PC-9 (cell line): ENCODE data around the gene MALAT1. TPM values are rescaled to one million over a fixed set of nuclear protein-coding genes. Genes with fewer than 3 reads are reported as not detected.
A peak's percentile ranks its signal among the peaks of the same experiment; 100 is the strongest.

Experiments
- BruUV-seq: library from RNA; stranded (reverse); fragments of 400-500 nt; replicated peaks from 2 replicates; lab custom pipeline; 2021; lab: Mats Ljungman, UMichigan
- CTCF ChIA-PET: fragments of 300-600 bp; sonication (Branson Sonifier 250); formaldehyde crosslinking; loops from one replicate; lab custom pipeline; 2022; ENCODE audit warnings: antibody characterized with exemption; lab: Charles Lee
- POLR2A ChIA-PET: fragments of 300-600 bp; sonication (Branson Sonifier 250); formaldehyde crosslinking; loops from one replicate; lab custom pipeline; 2022; ENCODE audit warnings: antibody characterized with exemption; ENCODE audit not compliant: unreplicated experiment; lab: Charles Lee
- DNase-seq, 2 experiments: peaks; one replicate each; pipeline versions ENCODE4 v3.0.0 to v3.0.0-alpha.2; 2015 to 2022; ENCODE audit warnings: mixed read lengths in 1 of 2
- H2AFZ ChIP-seq: fragments of 200-600 bp; sonication (generic); 2 replicates; pipeline ENCODE4 v1.8.1; 2017; ENCODE audit warnings: antibody characterized with exemption
- H3F3A ChIP-seq: fragments of 200-600 bp; sonication (generic); 2 replicates; pipeline ENCODE4 v1.8.1; 2017; ENCODE audit warnings: antibody characterized with exemption, mild to moderate bottlenecking, low read depth; ENCODE audit not compliant: insufficient read depth
- H3K27ac ChIP-seq: fragments of 200-600 bp; sonication (generic); 2 replicates; pipeline ENCODE4 v1.6.1; 2016; ENCODE audit warnings: mixed run types
- H3K27me3 ChIP-seq: fragments of 200-600 bp; sonication (generic); 2 replicates; pipeline ENCODE4 v1.6.1; 2016; ENCODE audit warnings: low read depth, mixed run types; ENCODE audit not compliant: insufficient read depth
- H3K36me3 ChIP-seq: fragments of 200-600 bp; sonication (generic); 2 replicates; pipeline ENCODE4 v1.6.1; 2016; ENCODE audit warnings: low read depth, mixed run types
- H3K4me1 ChIP-seq: fragments of 200-600 bp; sonication (generic); replicated peaks from 2 replicates; pipeline ENCODE4 v1.6.1; 2016; ENCODE audit warnings: mixed run types; ENCODE audit not compliant: insufficient read depth
- H3K4me2 ChIP-seq: fragments of 200-600 bp; sonication (generic); 2 replicates; pipeline ENCODE4 v1.6.1; 2017; ENCODE audit warnings: mixed run types
- H3K4me3 ChIP-seq: fragments of 200-600 bp; sonication (generic); 2 replicates; pipeline ENCODE4 v1.6.1; 2016; ENCODE audit warnings: mixed run types
- H3K79me2 ChIP-seq: fragments of 200-600 bp; sonication (generic); 2 replicates; pipeline ENCODE4 v1.6.1; 2017; ENCODE audit warnings: low read depth, mixed run types
- H3K9me2 ChIP-seq: fragments of 200-600 bp; sonication (generic); 2 replicates; pipeline ENCODE4 v1.8.1; 2017; ENCODE audit warnings: mild to moderate bottlenecking; ENCODE audit not compliant: insufficient read depth
- H3K9me3 ChIP-seq: fragments of 200-600 bp; sonication (generic); 2 replicates; pipeline ENCODE4 v1.8.1; 2016; ENCODE audit warnings: low read depth; ENCODE audit not compliant: insufficient read depth
- H4K20me1 ChIP-seq: fragments of 200-600 bp; sonication (generic); 2 replicates; pipeline ENCODE4 v1.8.1; 2017; ENCODE audit not compliant: insufficient read depth
- EZH2 ChIP-seq: fragments of 200-600 bp; sonication (generic); IDR thresholded peaks from 2 replicates; pipeline ENCODE4 v1.8.0; 2017; ENCODE audit warnings: antibody characterized with exemption, low read depth
- intact Hi-C: fragments of 100-400 bp; cut with micrococcal nuclease; formaldehyde crosslinking; loops from one replicate; pipeline ENCODE4 v1.10.0; 2022; ENCODE audit not compliant: unreplicated experiment
- total RNA-seq: library from RNA; stranded (reverse); gene quantifications from 2 replicates; pipeline ENCODE4 v1.2.3, GENCODE V29; 2021
- TF ChIP-seq, protein P1 (sequence below): fragments of 200-600 bp; sonication (generic); conservative IDR thresholded peaks from 2 replicates; pipeline ENCODE4 v1.6.1; 2017; ENCODE audit warnings: mixed run types, antibody characterized with exemption, mild to moderate bottlenecking, moderate library complexity

Gene MALAT1
- total RNA-seq, 1 experiment from 2014 or later: 6,494 TPM

DNA sequence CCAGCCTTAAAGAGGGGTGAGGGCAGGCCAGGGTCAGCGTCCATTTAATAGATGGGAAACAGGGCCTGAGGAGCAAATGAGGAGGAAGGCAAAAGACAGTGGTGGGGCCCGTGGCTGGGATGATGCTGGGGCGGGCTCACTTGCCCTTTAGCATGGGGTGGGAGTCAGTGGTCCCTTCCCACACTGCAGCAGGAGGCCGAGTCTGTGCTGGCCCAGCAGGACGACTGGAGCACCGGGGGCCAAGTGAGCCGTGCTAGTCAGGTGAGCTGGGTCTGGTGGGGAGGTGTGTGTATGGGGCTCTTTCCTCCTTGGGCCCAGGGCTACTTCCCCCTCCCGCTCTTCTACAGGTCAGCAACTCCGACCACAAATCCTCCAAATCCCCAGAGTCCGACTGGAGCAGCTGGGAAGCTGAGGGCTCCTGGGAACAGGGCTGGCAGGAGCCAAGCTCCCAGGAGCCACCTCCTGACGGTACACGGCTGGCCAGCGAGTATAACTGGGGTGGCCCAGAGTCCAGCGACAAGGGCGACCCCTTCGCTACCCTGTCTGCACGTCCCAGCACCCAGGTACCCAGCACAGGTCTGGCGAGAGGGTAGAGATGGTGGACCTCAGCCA lies 38.9 kb downstream of the MALAT1 start:
- intact Hi-C loops: no loop called here
- TF ChIP-seq EZH2: no peak
- TF ChIP-seq, protein P1, sequence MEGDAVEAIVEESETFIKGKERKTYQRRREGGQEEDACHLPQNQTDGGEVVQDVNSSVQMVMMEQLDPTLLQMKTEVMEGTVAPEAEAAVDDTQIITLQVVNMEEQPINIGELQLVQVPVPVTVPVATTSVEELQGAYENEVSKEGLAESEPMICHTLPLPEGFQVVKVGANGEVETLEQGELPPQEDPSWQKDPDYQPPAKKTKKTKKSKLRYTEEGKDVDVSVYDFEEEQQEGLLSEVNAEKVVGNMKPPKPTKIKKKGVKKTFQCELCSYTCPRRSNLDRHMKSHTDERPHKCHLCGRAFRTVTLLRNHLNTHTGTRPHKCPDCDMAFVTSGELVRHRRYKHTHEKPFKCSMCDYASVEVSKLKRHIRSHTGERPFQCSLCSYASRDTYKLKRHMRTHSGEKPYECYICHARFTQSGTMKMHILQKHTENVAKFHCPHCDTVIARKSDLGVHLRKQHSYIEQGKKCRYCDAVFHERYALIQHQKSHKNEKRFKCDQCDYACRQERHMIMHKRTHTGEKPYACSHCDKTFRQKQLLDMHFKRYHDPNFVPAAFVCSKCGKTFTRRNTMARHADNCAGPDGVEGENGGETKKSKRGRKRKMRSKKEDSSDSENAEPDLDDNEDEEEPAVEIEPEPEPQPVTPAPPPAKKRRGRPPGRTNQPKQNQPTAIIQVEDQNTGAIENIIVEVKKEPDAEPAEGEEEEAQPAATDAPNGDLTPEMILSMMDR: no peak
- no peaks in the 10 kb centered on the region for H3K27me3 ChIP-seq
- H3K36me3 ChIP-seq: peaks cover 10% of the 10 kb centered on the region
- no peaks in the 10 kb centered on the region for H3K79me2 ChIP-seq
- H3K27ac ChIP-seq: no peak overlapping the region
- H3F3A ChIP-seq: peaks cover 77% of the 10 kb centered on the region
- H3K4me3 ChIP-seq: no peak overlapping the region
- DNase-seq: no peak
- CTCF ChIA-PET: no interaction called here
- H3K4me2 ChIP-seq: no peak overlapping the region
- H4K20me1 ChIP-seq: peaks cover 22% of the 10 kb centered on the region
- no peaks in the 10 kb centered on the region for H3K9me2 ChIP-seq
- H2AFZ ChIP-seq: no peak overlapping the region
- POLR2A ChIA-PET: interaction anchor here (0.6 kb wide), 1 partner anchor 122 kb away, joined by 3 read pairs; no protein-coding TSS in a partner anchor
- H3K9me3 ChIP-seq: no peaks in the 10 kb centered on the region
- H3K4me1 ChIP-seq: peaks cover 17% of the 10 kb centered on the region
- BruUV-seq: no TSS peak

DNA sequence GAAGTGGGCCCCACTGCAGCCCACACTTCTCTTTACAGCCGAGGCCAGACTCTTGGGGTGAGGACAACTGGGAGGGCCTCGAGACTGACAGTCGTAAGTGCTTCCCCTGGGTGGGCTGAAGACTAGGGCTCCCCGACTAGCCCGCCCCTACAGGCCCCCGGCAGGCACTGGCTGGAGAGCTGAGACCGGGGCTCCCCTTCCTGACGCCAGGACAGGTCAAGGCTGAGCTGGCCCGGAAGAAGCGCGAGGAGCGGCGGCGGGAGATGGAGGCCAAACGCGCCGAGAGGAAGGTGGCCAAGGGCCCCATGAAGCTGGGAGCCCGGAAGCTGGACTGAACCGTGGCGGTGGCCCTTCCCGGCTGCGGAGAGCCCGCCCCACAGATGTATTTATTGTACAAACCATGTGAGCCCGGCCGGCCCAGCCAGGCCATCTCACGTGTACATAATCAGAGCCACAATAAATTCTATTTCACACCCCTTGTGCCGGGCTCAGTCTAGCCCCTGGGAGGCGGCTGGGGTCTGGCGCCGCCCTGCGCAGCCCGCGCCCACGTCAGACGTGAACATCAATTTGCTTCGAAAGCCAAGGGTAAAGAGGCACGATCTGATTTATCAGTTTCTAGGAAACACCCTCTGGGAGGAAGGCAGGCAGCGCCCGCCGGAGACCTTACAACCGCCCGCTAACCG lies 39.5 kb downstream of the MALAT1 start:
- no peaks in the 10 kb centered on the region for H3K9me2 ChIP-seq
- TSS peak; percentile 32 for BruUV-seq
- no peak for TF ChIP-seq EZH2
- TF ChIP-seq, protein P1: no peak
- DNase-seq: no peak
- no peaks in the 10 kb centered on the region for H3K27me3 ChIP-seq
- peaks cover 22% of the 10 kb centered on the region for H4K20me1 ChIP-seq
- peaks cover 78% of the 10 kb centered on the region for H3F3A ChIP-seq
- POLR2A ChIA-PET: interaction anchor here (0.6 kb wide), 1 partner anchor 122 kb away, joined by 3 read pairs; no protein-coding TSS in a partner anchor
- peaks cover 17% of the 10 kb centered on the region for H3K4me1 ChIP-seq
- H3K36me3 ChIP-seq: peaks cover 10% of the 10 kb centered on the region
- no peaks in the 10 kb centered on the region for H3K79me2 ChIP-seq
- H3K9me3 ChIP-seq: no peaks in the 10 kb centered on the region
- H2AFZ ChIP-seq: no peak overlapping the region
- intact Hi-C loops: no loop called here
- H3K4me2 ChIP-seq: no peak overlapping the region
- no peak overlapping the region for H3K4me3 ChIP-seq
- no peak overlapping the region for H3K27ac ChIP-seq
- CTCF ChIA-PET: interaction anchor here (0.5 kb wide), 2 partner anchors 11 to 59 kb away, joined by 3 to 6 read pairs; no protein-coding TSS in a partner anchor

DNA sequence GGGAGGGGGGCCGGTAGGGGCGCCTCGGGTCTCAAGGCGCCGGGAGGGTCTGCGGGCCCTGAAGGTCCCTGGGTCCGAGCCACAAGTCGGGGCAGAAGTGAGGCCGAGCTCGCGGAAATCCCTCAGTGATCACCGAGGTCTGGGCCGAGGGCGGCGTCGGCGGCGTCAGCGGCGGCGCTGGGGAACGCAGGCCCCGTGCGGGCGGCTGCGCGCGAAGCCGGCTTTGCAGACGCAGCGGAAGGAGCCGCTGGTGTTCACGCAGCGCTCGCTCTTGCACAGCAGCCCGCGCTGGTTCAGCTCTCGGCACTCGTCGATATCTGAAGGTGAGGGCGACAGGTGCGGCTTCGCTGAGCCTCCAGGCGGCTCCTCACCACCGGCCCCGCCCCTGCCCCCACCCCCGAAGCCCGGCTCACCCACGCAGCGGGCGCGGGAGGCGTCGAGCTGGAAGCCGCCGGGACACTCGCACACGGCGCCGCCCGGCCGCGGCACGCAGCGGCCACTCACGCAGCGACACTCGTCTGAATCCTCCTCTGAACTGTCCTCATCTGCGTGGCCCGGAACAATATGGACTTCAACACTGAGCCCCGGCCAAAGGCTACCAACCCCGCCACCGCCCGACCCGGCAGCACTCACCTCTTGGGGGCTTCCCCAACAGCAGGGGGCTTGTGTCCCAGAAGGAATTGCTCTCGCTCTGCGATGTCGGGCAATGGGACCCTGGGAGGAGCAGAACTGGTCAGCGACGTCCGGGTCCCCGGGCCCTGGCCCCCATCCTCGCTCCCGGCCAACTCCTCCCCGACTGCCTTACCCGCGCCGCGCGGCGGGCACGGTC lies 40.3 kb downstream of the MALAT1 start:
- POLR2A ChIA-PET: no interaction called here
- CTCF ChIA-PET: interaction anchor here (0.5 kb wide), 1 partner anchor 58 kb away, joined by 3 read pairs; no protein-coding TSS in a partner anchor
- peaks cover 22% of the 10 kb centered on the region for H4K20me1 ChIP-seq

More for the DNA sequence above, 40.3 kb downstream of the MALAT1 start:
- H3K4me1 ChIP-seq: peaks cover 17% of the 10 kb centered on the region
- BruUV-seq: TSS peak; percentile 18
- no peak overlapping the region for H3K4me2 ChIP-seq
- H3K9me2 ChIP-seq: no peaks in the 10 kb centered on the region
- no peaks in the 10 kb centered on the region for H3K79me2 ChIP-seq
- peaks cover 10% of the 10 kb centered on the region for H3K36me3 ChIP-seq
- TF ChIP-seq, protein P1: no peak
- TF ChIP-seq EZH2: no peak
- DNase-seq: no peak
- intact Hi-C loops: no loop called here
- H3K9me3 ChIP-seq: no peaks in the 10 kb centered on the region
- no peak overlapping the region for H3K4me3 ChIP-seq
- no peak overlapping the region for H2AFZ ChIP-seq
- no peak overlapping the region for H3K27ac ChIP-seq
- no peaks in the 10 kb centered on the region for H3K27me3 ChIP-seq
- peaks cover 81% of the 10 kb centered on the region for H3F3A ChIP-seq
